GM12892 (cell line): Measurements from ENCODE around the gene TIRAP.

Experiments
- POLR2A ChIP-seq: IDR thresholded peaks from 2 replicates; pipeline ENCODE4 v1.6.1; 2011; ENCODE audit warnings: low read depth, low read length, control low read depth
- POLR2AphosphoS5 ChIP-seq: IDR thresholded peaks from 2 replicates; pipeline ENCODE4 v1.6.1; 2011; ENCODE audit warnings: low read depth, low read length, control low read depth
- TAF1 ChIP-seq: IDR thresholded peaks from 2 replicates; pipeline ENCODE4 v1.6.1; 2011; ENCODE audit warnings: low read depth, mild to moderate bottlenecking, control low read depth, low read length, borderline replicate concordance

GRCh38 chr11:126337474-126338241 is 54.8 kb downstream of the TIRAP start:
- no peak for TF ChIP-seq POLR2AphosphoS5
- no peak for TF ChIP-seq POLR2A
- TF ChIP-seq TAF1: no peak
